PC-3 (cell line): ENCODE measurements around the gene RNF41.

Experiments used
- EZH2phosphoT487 ChIP-seq: fragments of 300-600 bp; sonication (generic); IDR thresholded peaks from 2 replicates; pipeline ENCODE4 v1.6.1; 2018; ENCODE audit warnings: mild to moderate bottlenecking, antibody characterized with exemption, low read length, borderline replicate concordance
- TF ChIP-seq, protein P1 (sequence below): fragments of 300-600 bp; sonication (generic); conservative IDR thresholded peaks from 2 replicates; pipeline ENCODE4 v1.5.1; 2017; ENCODE audit warnings: antibody characterized with exemption, low read depth, mild to moderate bottlenecking, low read length

DNA sequence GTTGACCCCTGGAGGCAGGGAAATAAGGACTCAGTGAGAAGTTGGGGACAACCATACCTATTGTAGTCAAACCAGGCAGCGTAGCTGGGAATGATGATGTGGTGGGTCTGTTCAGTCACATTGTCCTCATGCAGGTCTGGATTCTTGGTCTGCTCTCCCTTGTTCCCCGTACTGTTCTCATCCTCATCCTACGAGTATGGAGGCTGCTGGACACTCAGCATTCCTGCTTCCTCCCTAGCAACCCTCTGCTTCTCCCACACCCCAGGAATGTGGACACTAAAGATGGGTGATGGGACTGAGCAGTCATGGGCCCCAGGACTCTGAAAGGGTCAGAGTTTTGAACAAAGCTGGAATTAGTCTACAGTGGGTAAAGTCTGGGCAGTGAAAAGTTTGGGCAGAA lies 43.4 kb downstream of the RNF41 start:
- TF ChIP-seq, protein P1, sequence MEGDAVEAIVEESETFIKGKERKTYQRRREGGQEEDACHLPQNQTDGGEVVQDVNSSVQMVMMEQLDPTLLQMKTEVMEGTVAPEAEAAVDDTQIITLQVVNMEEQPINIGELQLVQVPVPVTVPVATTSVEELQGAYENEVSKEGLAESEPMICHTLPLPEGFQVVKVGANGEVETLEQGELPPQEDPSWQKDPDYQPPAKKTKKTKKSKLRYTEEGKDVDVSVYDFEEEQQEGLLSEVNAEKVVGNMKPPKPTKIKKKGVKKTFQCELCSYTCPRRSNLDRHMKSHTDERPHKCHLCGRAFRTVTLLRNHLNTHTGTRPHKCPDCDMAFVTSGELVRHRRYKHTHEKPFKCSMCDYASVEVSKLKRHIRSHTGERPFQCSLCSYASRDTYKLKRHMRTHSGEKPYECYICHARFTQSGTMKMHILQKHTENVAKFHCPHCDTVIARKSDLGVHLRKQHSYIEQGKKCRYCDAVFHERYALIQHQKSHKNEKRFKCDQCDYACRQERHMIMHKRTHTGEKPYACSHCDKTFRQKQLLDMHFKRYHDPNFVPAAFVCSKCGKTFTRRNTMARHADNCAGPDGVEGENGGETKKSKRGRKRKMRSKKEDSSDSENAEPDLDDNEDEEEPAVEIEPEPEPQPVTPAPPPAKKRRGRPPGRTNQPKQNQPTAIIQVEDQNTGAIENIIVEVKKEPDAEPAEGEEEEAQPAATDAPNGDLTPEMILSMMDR, result no peak
- TF ChIP-seq EZH2phosphoT487, result no peak
